Measurements from ENCODE around the gene FKBP4.

- TF ChIP-seq CTCF (conservative IDR thresholded peaks at IDR 0.05; ENCODE audit: low read depth, low read length) (no peak), EZH2 (IDR thresholded peaks at IDR 0.05; ENCODE audit: low read length, unreplicated experiment) (no peak)
These were observed 1.2 kb upstream of the FKBP4 start for GRCh38 chr12:2793561-2793960.
